ENCODE results near the gene TNFRSF18.

TNFRSF18 gene

GRCh38 chr1:1173793-1174415, 32.5 kb downstream of the TNFRSF18 start, which contains the start of gene TTLL10:
Gene TTLL10 (plus strand): TSS chr1:1173880. CDS start chr1:1179216, 5,336 bp downstream.
- no peak within 1 kb of the TSS for H3K4me3 ChIP-seq (replicated peaks in 1 of 2; ENCODE audit: low read depth in 2 of 2, low read length in 2 of 2)
- no peak for DNase-seq (ENCODE audit: low read depth in 2 of 2)
- TF ChIP-seq, protein P1, sequence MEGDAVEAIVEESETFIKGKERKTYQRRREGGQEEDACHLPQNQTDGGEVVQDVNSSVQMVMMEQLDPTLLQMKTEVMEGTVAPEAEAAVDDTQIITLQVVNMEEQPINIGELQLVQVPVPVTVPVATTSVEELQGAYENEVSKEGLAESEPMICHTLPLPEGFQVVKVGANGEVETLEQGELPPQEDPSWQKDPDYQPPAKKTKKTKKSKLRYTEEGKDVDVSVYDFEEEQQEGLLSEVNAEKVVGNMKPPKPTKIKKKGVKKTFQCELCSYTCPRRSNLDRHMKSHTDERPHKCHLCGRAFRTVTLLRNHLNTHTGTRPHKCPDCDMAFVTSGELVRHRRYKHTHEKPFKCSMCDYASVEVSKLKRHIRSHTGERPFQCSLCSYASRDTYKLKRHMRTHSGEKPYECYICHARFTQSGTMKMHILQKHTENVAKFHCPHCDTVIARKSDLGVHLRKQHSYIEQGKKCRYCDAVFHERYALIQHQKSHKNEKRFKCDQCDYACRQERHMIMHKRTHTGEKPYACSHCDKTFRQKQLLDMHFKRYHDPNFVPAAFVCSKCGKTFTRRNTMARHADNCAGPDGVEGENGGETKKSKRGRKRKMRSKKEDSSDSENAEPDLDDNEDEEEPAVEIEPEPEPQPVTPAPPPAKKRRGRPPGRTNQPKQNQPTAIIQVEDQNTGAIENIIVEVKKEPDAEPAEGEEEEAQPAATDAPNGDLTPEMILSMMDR (IDR thresholded peaks at IDR 0.05; ENCODE audit: low read depth, low read length), result no peak

DNA sequence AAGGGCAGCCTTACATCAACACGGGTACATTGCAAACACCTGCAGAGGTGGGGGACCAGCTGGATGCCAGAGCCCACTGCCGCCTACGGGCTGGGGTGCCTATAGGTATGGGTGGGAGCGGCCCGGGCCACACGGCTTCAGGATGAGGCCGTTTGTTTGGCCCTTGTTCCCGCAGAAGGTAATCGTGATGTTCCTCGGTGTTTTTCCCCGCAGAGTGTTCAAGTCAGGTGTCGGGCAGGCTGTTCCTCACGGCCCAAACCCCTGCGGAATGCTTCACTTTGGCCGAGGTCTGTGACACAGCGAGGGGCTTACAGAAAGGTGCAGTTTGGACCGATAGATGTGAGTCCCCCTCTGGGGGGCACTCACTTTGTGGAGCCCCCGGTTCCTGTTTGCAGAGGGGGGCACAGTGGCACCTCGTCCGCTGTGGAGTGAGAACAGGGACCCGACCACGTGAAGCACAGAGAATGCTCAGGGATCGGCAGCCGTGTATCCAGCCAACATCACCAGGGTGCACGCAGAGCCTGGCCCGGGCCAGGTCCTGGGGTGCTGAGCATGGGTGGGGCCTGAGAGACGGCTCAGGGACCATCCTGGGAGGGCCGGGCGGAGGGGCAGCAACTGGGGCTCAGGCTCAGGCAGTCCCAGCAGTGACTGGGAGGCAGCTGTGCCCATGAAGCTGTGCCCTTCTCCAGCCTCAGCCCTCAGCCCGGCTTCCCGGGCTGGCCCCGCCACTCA, 33.2 kb downstream of the TNFRSF18 start:
- H3K4me3 ChIP-seq (replicated peaks in 1 of 2; ENCODE audit: low read depth in 2 of 2, low read length in 2 of 2), result no peak overlapping the region
- DNase-seq (ENCODE audit: low read depth in 2 of 2), result no peak
- TF ChIP-seq, protein P1 (IDR thresholded peaks at IDR 0.05; ENCODE audit: low read depth, low read length), result no peak

DNA sequence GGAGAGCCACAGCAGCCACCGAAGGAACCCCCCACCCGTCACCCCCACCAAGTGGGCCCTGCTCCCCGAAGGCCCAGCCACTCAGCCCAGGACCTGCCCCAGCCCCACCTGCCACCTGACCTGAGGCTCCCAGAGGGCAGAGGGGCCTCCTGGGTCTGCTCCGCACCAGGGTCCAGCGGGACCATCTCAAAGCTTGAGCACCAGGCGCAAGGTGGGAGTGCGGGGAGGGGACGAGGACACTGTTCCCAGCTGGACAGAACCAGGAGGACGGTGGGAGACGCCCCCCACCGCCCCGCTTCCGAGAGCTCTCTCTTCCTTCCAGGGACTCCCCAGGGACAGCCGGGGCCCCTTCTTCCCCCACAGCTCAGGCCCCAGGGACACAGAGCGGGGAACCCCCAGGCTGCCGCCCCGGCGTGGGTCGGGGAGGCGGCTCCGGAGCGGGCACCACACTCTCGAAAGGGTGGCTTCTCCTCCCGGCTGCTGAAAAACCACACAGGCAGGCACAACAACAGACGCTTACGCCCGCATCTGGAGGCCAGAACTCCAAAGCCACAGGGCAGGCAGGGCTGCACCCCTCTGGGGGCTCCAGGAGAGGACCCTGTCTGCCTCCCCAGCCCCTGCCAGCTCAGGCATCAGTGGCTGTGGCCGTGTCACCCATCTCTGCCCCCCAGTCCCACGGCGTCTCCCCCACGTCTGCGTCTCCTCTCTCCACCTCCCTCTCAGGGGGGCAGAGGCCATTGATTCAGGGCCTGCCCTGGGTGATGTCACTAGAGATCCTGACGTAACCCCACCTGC, 34.6 kb downstream of the TNFRSF18 start:
- no peak overlapping the region for H3K4me3 ChIP-seq (replicated peaks in 1 of 2; ENCODE audit: low read depth in 2 of 2, low read length in 2 of 2)
- DNase-seq (ENCODE audit: low read depth in 2 of 2), result no peak
- TF ChIP-seq, protein P1 (IDR thresholded peaks at IDR 0.05; ENCODE audit: low read depth, low read length), result no peak

GRCh38 chr1:1171161-1171545, 35.2 kb downstream of the TNFRSF18 start:
- TF ChIP-seq, protein P1 (IDR thresholded peaks at IDR 0.05; ENCODE audit: low read depth, low read length), result no peak
- no peak overlapping the region for H3K4me3 ChIP-seq (replicated peaks in 1 of 2; ENCODE audit: low read depth in 2 of 2, low read length in 2 of 2)
- DNase-seq (ENCODE audit: low read depth in 2 of 2), result no peak

DNA sequence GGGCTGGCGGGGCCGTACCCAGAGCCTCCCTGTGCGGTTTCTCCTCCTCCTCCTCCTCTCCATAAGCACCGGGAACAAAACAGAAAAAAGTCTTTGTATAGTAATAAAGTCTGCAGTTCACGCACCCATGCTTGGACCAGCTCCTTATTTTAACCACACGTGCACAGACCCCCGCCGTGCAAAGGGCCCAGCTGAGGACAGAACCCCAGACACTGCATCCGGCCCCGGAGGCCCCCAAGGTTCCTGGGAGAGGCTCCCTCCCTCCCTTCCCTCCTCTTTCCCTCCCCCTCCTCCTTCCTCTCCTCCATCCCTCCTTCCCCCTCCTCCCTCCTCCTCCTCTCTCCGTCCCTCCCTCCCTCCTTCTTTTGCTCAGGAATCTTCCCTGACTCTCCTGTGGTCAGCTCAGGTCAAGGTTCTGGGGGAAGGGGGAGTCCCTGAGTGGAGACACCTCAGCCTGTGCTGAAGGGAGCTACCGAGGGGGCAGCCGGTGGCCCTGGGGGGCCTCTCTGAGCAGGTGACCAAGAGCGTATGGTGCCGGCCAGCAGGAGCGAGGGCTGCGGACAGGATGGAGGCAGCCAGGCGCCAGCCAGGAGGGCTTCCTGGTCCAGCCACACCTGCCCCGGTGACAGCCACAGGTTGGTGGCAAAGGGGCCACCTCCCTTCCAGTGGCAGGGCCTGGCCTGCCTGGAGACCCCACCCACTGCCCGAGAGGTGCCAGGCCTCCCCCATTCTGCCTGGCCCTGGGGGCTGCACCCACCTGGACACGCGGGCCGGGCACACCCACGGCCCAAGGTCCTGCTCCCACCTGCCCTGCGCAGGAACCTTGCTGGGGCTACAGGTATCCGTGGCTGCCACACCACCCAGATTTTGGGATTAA, 35.9 kb downstream of the TNFRSF18 start:
- DNase-seq (ENCODE audit: low read depth in 2 of 2), result no peak
- no peak overlapping the region for H3K4me3 ChIP-seq (replicated peaks in 1 of 2; ENCODE audit: low read depth in 2 of 2, low read length in 2 of 2)
- TF ChIP-seq, protein P1 (IDR thresholded peaks at IDR 0.05; ENCODE audit: low read depth, low read length), result no peak

All from cardiac fibroblast (primary cell).